ENCODE data around the gene PINLYP.

- TF ChIP-seq CTCF (IDR thresholded peaks at IDR 0.05; ENCODE audit: low read length) (no peak), EZH2 (IDR thresholded peaks at IDR 0.05; ENCODE audit: borderline replicate concordance, low read length) (no peak)
Measured at GRCh38 chr19:43584484-43584883, 8.9 kb downstream of the PINLYP start.
